A172 (cell line): ENCODE measurements around the gene PCGF3. TPM values are rescaled to one million over a fixed set of nuclear protein-coding genes. Genes with fewer than 3 reads are reported as not detected.
"Not testable (repeated sequence)": the region's sequence is repeated elsewhere in the genome, so short reads cannot be mapped to it uniquely, and the experiment has no call there.

Experiments used
- DNase-seq: peaks from one replicate; pipeline ENCODE4 v3.0.0-alpha.2; 2015; ENCODE audit warnings: low spot score
- total RNA-seq: library from RNA; depleted of rRNA; stranded (reverse); fragments of >200 nt; shearing (Covaris generic); gene quantifications from 2 replicates; pipeline ENCODE4 v1.2.3, GENCODE V29; 2014

PCGF3 gene
- total RNA-seq, 1 experiment from 2014 or later, result 56.3 TPM

DNA sequence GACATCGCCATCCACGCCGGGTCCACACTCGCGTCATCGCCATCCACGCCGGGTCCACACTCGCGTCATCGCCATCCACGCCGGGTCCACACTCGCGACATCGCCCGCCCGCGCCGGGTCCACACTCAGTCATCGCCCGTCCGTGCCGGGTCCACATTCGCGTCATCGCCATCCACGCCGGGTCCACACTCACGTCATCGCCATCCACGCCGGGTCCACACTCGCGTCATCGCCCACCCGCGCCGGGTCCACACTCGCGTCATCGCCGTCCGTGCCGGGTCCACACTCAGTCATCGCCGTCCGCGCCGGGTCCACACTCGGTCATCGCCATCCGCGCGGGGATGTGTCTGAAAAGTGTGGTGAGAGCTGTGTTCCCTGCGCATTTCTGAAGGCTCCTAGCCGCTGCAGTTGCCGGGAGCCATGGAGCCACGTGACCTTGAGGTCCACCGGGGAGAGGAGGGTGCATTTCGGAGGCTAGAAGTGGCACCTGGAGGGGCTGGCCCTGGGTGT is 17.3 kb downstream of the PCGF3 start:
- no peak for DNase-seq

DNA sequence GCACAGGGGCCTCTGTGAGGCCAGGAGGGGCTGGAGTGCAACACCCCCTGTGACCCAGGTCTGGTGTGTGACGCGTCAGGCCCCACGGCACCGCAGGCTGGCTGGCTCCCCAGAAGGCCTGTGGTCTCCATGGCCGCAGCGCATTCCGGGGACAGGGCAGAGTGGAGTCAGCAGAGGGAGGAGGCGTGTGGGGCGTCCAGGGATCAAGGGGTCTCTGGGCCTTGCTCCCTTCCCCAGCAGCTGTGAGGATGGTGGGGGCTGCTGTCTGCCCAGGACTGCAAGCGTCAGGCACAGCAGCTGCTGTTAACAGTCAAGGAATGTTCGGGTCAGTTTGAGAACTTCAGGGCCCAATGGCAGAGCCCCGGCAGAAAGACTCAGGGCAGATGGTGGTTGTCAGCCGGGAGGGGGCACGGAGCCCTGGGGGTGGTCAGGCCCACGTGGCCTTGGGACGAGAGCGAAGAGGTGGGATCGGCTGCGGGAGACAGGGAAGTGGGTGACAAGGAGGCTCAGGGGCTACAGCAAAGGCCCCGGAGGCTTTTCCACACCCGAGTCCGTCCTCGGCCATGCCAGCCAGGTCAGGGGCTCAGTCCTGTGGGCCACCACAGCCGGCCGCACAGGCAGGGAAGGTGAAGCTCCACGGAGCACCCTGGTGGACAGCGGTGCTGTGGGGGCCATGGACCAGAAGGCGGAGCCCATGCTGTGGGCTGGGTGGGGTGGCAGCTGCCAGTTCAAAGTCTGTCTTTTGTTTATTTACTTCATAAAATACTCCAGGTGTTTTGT is 18.3 kb downstream of the PCGF3 start:
- no peak for DNase-seq

DNA sequence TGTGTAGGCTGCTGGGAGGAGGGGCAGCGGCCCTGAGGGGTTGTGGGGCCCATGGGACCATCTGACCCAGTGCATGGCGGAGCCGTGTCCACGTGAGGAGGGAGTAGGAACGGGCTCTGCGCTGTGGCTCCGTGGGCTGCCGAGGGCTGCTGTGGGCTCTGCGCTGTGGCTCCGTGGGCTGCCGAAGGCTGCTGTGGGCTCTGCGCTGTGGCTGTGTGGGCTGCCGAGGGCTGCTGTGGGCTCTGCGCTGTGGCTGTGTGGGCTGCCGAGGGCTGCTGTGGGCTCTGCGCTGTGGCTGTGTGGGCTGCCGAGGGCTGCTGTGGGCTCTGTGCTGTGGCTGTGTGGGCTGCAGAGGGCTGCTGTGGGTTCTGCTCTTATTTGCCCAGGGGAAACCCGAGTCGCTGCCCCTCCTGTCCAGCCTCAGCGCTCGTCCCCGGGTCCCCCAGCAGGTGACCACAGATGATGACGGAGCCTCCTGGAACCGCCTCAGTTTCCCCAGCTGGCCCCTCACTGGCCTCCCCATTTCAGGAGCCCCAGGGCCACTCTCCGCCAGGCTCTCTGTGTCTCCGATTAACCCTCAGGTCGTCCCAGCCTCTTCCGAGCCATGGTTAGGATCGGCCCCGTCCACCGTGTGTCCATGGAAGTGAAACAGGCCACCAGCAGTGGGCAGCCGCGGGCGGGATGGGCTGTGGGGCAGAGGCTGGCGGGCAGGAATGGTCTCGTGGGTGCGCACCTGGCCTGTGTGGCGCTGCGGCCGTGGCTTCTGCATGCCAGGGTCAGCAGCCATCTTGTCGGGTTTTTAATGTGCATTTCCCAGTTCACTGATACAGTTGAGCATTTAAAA is 20.0 kb downstream of the PCGF3 start:
- no peak for DNase-seq

DNA sequence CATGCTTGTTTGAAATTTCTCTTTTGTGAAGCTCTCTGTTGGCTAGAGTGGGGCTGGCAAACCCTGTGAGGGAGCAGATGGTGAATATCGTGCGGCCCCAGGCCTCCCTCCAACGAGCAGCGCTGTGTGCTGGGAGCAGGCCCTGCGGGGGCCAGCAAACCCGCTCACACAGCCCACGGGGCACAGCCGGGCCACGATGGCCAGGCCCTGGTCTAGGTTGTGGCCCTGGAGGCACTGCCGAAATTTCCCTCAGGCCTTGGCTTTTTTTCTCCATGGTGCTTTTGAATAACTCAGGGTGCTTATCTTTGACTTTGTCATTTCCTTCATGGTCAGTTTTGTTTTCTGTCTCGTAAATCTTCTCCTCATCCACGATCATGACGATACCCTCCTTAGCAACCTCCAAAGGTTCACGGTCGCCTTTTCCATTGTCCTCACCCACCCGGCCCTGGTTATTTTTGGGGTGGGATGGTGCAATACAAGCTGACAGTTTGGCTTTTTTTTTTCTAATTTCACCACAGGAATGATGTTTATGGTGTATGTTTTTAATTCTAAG is 20.7 kb downstream of the PCGF3 start:
- DNase-seq, result peak; percentile 30

DNA sequence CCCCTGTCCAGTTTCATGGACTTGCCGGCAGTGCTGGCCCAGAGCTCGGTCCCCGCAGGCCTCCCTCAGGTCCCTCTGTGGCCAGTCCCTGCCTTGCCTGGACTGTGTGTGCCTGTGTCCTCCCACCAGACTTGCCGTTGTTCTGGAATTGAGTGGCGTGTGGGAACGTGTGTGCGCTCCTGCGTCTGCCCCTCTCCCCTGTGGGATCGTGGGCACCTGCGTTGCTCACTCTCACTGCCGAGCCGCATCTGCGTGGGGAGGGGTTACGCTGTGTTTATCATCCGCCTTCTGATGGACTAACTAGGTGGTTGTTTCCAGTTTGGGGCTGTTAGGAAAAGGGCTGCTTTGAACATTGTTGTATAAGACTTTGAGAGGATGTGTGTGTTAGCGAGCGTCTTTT is 21.2 kb downstream of the PCGF3 start:
- no peak for DNase-seq

DNA sequence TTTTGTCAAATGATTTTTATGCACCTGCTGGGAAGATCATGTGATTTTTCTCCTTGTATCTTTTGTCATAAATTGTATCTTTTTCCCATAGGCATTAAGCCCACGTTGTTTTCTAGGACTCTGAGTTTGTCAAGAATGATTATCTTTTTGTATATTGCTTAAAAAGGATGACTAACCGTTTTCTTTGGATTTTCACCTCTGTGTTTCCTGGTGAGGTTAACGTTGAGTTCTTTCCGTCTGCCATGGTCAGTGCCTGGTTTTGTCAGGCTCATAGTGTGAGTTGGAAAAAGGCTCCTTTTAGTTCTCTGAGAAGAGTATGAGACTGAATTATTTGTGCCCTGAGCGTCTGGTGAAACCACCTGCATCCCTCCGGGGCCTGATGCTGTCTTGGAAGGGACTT is 21.9 kb downstream of the PCGF3 start:
- no peak for DNase-seq

DNA sequence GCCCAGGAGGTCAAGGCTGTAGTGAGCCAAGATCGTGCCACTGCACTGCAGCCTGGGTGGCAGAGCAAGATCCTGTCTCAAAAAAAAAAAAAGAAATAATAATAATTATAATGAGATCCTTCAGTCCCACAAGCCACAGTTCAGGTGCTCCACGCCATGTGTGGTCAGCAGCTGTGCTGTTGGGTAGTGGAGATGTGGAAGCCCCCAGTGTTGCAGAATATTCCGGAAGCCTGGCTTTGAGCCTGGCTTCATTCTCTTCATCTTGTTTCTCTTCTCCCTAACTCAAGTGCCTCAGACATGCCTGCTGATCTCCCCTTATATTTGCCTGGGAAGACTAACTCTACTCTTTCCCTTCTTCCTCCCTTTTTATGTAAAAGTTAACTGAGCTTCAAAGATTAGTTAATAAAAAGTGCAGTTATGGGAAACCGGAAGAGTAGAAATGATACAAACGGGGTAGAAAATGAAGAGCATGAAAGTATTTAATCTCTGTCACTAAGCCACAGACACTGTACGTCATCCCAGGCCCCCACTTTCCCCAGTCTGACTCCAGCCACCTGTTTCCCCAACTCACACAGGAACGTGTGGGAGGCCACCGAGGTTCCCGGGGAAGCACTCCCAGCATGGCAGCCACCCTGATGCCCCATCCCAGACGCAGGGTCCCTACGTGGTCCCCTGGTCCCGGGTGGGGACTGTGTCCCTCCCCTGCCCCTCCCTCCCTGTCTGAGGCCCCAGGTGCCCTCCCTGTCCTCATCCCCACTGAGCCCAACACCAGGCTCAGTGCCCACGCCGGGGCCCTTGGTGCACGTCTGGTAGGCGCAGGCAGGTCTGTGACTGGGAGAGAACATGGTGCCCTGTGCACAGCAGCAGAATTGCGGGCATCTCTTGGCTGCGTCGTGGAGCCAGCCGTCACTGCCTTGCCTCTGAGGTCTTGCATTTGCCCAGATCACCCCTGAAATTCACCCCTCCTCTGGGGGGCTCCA is 24.0 kb downstream of the PCGF3 start:
- no peak for DNase-seq

DNA sequence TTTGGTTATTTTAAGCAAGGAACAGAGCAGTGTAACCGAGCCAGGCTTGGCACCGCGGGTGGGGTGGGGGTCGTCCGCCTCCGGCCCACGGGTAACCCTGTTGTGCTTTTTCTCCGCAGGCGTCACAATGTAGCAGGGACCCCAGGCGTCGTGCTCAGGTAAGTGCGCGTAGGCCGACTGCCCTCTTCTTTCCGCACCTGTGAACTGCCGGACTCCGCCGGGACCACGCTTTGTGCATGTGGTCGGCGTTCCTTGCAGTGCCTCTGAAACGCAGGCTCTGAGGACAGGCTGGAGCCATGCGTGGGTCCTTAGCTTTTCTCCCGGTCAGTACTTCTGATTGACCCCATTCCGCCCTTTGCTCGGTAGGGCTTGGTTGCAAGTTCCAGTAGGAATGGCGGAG is 24.9 kb downstream of the PCGF3 start:
- DNase-seq, result no peak

DNA sequence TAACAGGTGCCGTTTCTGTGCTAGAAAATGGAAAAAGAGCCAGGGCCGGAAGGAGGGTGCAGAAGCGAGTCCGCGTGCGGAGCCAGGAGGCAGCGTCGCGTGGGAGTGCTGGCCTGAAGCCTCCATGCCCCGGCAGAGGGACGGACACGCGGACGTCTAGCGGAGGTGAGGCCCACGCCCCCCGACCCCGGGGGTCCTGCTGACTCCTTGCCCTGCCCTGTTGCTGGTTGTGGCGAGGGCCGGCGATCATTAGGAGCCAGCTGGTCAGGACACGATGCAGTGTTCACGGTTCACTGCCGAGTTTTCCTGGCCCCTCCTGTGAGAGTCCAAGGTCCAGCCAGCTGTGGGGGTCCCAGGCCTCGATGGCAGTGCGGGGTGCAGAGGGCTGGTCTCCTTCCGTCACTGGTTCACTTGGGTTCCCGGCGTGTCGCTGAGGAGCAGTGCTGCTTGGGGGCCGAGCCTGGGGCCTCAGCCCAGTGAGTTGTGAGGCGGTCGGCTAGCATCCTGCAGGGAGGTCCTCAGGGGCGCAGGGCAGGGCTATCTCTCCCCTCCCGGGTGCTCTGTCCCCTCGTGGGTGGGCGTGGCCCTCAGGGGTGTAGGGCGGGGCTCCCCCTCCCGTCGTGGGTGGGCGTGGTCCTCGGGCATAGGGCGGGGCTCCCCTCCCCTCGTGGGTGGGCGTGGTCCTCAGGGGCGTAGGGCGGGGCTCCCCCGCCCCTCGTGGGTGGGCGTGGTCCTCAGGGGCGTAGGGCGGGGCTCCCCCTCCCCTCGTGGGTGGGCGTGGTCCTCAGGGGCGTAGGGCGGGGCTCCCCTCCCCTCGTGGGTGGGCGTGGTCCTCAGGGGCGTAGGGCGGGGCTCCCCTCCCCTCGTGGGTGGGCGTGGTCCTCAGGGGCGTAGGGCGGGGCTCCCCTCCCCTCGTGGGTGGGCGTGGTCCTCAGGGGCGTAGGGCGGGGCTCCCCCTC is 25.6 kb downstream of the PCGF3 start:
- DNase-seq, result not testable (repeated sequence)

DNA sequence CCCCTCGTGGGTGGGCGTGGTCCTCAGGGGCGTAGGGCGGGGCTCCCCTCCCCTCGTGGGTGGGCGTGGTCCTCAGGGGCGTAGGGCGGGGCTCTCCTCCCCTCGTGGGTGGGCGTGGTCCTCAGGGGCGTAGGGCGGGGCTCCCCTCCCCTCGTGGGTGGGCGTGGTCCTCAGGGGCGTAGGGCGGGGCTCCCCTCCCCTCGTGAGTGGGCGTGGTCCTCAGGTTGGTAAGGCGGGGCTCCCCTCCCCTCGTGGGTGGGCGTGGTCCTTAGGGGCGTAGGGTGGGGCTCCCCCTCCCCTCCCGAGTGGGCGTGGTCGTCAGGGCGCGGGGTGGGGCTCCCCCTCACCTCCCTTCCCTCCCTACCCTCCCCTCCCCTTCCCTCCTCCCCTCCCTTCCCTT is 26.3 kb downstream of the PCGF3 start:
- not testable (repeated sequence) for DNase-seq

DNA sequence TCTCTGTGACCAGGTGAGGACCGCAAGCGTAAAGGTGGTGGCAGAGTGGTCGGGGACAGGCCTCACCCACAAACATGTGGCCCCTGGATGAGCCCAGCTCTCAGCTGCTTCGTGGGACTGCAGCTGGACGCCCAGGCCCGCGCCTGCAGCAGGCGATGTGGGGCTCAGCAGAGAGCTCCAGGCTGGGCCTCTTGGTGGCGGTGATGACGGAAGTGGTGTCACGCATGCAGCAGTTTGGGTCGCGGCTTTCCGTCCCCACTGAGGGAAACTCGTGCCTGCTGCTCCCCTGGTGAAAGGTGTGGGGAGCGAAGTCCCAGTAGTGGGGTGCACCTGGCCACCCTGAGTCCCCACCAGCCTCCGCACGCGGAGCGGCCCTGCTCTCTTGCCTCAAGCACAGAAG is 26.9 kb downstream of the PCGF3 start:
- DNase-seq, result no peak

DNA sequence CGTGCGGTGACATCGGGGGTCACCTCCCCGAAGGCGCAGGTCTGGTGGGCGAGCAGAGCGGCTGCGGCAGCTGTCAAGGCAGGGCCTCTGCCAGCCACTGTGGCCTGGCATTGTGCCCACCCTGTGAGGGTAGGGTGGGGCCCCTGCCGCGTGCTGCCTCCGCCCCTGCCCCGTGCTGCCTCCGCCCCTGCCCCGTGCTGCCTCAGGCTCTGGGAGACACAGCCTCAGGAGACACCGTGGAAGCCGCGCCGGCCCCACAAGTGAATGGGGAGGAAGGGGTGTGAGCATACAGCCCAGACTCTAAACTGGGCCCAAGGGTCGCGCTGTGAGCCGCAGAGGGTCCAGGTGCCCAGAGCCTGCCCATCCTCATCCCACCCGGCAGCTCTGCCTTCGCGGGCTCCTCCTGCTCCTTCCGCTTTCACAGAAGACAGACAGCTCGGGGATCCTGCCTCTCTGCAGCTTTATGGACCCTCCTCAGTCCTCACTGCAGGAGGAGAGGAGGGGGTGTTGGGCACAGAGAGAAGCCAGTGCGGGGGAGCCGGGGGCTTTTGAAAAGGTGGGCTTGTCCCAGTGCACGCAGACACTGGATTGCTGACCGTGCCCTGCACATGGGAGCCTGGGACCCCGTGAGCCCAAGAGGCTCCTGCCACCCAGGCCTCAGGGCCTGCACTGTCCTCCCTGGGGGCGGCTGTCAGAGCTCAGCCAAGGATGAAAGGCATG is 27.4 kb downstream of the PCGF3 start:
- no peak for DNase-seq

DNA sequence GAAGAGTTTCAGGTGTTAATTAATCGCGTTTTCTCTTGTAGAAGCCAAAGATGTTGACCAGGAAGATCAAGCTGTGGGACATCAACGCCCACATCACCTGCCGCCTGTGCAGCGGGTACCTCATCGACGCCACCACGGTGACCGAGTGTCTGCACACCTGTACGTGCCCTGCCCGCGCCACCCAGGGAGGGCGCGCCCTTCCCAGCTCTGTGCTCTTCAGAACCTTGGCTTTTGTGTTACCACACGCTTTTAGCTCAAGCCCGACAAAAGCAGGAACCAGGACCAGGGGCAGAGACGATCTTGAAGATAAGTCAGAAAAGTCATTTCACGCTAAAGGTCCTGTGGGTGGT is 28.0 kb downstream of the PCGF3 start:
- no peak for DNase-seq

DNA sequence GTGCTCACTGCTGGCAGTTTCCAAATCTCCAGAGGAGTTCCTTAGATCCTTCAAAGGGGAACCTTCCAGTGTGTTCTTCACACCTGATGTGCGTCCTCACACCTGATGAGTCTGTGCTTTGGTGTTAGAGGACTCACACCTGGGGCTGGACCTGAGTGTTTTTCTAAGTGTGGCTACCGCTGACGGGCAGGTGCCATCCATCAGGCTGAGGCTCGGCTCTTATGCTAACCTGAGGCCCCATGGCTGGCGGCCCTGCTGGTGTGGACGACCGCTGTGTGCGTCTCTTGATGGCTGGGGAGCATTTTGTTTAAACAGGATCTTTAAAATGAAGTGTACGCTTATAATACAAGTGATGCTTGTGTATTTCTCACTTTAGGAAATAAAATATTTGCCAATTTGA is 28.4 kb downstream of the PCGF3 start:
- DNase-seq, result no peak

DNA sequence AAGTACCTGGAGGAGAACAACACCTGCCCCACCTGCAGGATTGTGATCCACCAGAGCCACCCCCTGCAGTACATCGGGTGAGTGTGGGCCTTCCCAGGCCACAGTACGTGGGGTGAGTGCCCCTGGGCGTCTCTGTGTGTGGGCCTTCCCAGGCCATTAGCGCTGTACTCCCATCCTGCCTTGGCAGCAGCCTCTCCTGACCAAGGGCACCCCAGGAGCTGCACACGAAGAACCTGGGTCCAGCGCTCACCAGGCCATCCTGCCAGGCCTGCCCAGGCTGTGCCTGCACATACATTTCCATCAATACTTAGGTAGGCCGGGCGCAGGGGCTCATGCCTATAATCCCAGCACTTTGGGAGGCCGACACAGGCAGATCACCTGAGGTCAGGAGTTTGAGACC is 29.3 kb downstream of the PCGF3 start:
- DNase-seq, result no peak

DNA sequence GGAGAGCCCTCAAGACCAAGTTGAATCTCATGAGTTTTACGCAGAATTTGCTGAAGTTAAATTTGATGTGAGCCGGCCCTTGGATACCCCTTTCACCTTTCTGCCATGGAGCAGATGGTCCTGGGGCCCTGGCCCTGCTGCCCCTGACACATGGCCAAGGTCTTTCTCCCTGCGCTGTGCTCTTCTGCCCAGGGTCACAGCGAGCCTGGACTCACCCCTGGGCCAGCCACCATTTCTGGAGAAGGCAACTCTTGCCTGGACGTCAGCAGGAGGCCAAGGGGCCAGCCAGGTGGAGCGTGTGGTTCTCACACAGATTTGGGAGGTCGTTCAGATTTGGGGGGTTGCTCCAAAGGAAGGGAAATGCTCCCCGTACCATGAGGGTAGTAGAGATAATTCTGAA is 30.0 kb downstream of the PCGF3 start:
- no peak for DNase-seq

DNA sequence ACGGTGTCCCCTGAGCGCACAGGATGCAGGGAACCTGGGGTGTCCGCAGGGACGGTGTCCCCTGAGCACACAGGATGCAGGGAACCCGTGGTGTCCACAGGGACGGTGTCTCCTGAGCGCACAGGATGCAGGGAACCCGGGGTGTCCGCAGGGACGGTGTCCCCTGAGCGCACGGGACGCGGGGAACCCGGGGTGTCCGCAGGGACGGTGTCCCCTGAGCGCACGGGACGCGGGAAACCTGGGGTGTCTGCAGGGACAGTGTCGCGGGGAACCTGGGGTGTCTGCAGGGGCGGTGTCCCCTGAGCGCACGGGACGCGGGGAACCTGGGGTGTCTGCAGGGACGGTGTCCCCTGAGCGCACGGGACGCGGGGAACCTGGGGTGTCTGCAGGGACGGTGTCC is 30.9 kb downstream of the PCGF3 start:
- DNase-seq, result not testable (repeated sequence)

DNA sequence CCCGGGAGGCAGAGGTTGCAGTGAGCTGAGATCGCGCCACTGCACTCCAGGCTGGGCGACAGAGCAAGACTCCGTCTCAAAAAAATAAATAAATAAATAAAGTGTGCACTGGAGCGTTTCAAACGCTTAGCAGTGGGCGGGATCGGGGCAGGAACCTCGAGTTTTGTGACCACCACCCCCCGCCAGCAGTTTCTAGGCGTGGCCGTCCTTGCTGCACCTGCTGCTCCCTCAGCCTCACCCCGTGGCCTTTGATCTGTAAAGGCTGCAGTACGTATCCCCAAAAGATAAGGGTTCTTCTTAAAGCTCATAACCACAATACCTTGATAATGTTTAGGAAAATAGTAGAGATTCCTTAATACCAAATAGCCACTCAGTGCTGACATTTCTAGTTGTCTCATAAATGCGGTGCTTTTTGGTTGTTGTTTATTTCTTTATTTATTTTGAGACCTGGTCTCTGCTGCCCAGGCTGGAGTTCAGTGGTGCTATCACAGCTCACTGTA is 33.2 kb downstream of the PCGF3 start:
- DNase-seq, result no peak

DNA sequence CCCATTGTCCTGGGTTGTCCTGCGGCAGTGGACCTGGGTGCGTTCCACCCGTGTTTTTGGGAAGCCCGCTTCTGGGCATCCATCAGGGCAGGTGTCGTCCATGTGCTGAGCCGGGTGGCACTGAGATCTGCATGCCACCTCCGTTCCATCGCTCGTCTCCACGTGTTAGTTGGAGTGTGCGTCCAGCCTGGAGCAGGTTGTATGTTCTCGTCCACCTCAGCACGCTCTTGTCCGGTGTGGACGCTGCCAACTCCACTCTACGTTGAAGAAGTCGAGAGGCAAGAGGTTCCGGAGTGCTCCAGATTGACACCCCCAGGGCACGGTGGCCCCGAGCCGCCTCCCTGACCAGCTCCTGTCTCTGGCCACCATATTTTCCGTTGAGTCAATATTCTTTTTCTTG is 33.9 kb downstream of the PCGF3 start:
- no peak for DNase-seq

DNA sequence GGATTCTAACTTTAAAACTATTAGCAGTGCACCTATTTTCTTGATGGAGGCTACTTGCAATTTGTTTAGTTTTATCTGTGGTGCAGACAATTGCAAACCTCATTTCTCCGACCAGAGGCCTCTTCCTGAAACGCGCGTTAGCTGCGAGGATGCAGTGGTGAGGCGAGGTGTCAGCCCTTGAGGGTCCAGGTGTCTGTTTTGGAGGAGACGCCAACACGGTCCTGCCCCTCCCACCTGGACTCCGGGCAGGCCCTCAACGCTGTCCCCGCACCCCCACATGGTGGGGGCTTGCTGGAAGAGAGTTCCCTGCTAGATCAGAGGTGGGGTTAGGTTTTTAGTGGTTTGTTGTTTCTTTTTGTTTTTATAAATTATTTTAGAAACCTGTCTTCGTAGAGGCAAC is 34.4 kb downstream of the PCGF3 start:
- no peak for DNase-seq
